ENCODE data around the gene B4GALT2.

DNA sequence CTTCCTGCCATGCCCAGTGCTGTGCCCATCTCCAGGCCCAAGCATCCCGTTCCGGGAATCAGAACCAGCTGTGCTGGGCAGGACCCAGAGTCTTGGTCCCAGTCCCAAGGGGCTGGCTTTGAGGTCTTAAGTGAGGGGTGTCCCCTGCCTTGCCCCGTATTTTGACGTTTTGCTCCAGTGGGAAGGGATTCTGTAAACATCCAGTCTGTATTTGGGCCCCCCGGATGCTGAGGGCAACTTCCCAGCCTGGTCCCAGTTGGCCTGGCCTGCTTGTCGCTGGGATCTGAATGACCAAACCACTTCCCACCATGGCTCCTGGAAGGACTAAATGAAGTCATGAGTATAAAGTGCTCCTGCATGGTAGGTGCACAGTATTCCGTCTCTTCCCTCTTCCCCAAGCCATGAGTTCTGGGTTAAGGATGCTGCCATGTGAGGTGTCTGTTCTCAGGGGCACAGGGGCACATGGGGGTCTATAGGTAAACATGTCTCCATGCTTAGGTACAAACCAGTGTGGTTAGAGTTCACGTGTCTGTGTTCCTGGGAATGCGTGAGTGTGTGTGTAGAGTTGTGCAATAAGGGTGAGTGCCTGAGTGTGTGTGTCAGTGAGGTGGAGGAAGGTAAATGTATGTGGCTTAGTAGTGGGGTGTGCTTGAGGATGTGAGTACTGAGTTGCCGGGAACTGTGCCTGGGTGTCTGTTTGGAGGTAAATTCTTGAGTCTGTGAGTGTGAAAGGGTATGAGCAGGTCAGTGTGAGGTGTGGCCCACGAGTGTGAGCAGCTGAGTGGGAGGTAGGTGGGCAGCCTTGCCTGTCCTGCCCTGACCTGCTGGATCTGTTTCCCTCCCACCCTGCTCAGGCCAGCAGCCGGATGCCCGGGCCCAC, 1.5 kb downstream of the B4GALT2 start:
- TF ChIP-seq, protein P1, sequence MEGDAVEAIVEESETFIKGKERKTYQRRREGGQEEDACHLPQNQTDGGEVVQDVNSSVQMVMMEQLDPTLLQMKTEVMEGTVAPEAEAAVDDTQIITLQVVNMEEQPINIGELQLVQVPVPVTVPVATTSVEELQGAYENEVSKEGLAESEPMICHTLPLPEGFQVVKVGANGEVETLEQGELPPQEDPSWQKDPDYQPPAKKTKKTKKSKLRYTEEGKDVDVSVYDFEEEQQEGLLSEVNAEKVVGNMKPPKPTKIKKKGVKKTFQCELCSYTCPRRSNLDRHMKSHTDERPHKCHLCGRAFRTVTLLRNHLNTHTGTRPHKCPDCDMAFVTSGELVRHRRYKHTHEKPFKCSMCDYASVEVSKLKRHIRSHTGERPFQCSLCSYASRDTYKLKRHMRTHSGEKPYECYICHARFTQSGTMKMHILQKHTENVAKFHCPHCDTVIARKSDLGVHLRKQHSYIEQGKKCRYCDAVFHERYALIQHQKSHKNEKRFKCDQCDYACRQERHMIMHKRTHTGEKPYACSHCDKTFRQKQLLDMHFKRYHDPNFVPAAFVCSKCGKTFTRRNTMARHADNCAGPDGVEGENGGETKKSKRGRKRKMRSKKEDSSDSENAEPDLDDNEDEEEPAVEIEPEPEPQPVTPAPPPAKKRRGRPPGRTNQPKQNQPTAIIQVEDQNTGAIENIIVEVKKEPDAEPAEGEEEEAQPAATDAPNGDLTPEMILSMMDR (IDR thresholded peaks at IDR 0.05): no peak
- TF ChIP-seq POLR2A (IDR thresholded peaks at IDR 0.05; ENCODE audit: low read depth): no peak
